Smooth muscle cell (in vitro differentiated cells): ENCODE results near the gene TKTL1. TPM values are rescaled to one million over a fixed set of nuclear protein-coding genes. Genes with fewer than 3 reads are reported as not detected.

Experiments used
- DNase-seq: peaks from one replicate; lab custom pipeline; 2025; ENCODE audit not compliant: unreplicated experiment; lab: John Stamatoyannopoulos, UW
- H2AFZ ChIP-seq: fragments of 200-600 bp; sonication (generic); 2 replicates; pipeline ENCODE4 v1.6.0; 2016; ENCODE audit warnings: antibody characterized with exemption, low read depth, mild to moderate bottlenecking
- H3F3A ChIP-seq: fragments of 200-600 bp; sonication (generic); 2 replicates; pipeline ENCODE4 v1.6.0; 2017; ENCODE audit warnings: antibody characterized with exemption, low read depth
- H3K27ac ChIP-seq: fragments of 200-600 bp; sonication (generic); 2 replicates; pipeline ENCODE4 v1.5.1; 2016; ENCODE audit warnings: low read depth, mild to moderate bottlenecking
- H3K27me3 ChIP-seq: fragments of 200-600 bp; sonication (generic); 2 replicates; pipeline ENCODE4 v1.6.1; 2016; ENCODE audit warnings: low read depth, mild to moderate bottlenecking
- H3K36me3 ChIP-seq: fragments of 200-600 bp; sonication (generic); 2 replicates; pipeline ENCODE4 v1.5.1; 2016; ENCODE audit warnings: low read depth
- H3K4me1 ChIP-seq: fragments of 200-600 bp; sonication (generic); 2 replicates; pipeline ENCODE4 v1.5.1; 2016; ENCODE audit warnings: low read depth
- H3K4me2 ChIP-seq: fragments of 200-600 bp; sonication (generic); 2 replicates; pipeline ENCODE4 v1.6.0; 2016; ENCODE audit warnings: mild to moderate bottlenecking
- H3K4me3 ChIP-seq: fragments of 200-600 bp; sonication (generic); 2 replicates; pipeline ENCODE4 v1.5.1; 2016; ENCODE audit warnings: mild to moderate bottlenecking
- H3K79me2 ChIP-seq: fragments of 200-600 bp; sonication (generic); 2 replicates; pipeline ENCODE4 v1.6.0; 2016; ENCODE audit warnings: low read depth, mild to moderate bottlenecking
- H3K9ac ChIP-seq: fragments of 200-600 bp; sonication (generic); 2 replicates; pipeline ENCODE4 v1.6.0; 2016; ENCODE audit warnings: low read depth
- H3K9me3 ChIP-seq: fragments of 200-600 bp; sonication (generic); replicated peaks from 2 replicates; pipeline ENCODE4 v1.5.1; 2016; ENCODE audit warnings: low read depth
- H4K20me1 ChIP-seq: fragments of 200-600 bp; sonication (generic); 2 replicates; pipeline ENCODE4 v1.6.0; 2016; ENCODE audit warnings: low read depth
- WGBS: methylation state at CpG from one replicate; pipeline ENCODE4 v1.1.7; 2016; ENCODE audit warnings: low lambda C conversion rate; 5-methylcytosine and 5-hydroxymethylcytosine counted together
- polyA plus RNA-seq: library from polyadenylated mRNA; unstranded; fragments of >200 nt; fragmentation: Nextera tagmentation; extraction: Ambion mirVana; gene quantifications from 2 replicates; pipeline ENCODE4 v1.2.1, GENCODE V29; 2016
- total RNA-seq: library from RNA; depleted of rRNA; stranded (reverse); fragments of >200 nt; gene quantifications from 2 replicates; pipeline ENCODE4 v1.2.3, GENCODE V29; 2014
- TF ChIP-seq, protein P1 (sequence below): fragments of 200-600 bp; sonication (generic); IDR thresholded peaks from 2 replicates; pipeline ENCODE4 v1.5.1; 2017; ENCODE audit warnings: borderline replicate concordance, mild to moderate bottlenecking, antibody characterized with exemption; ENCODE audit not compliant: insufficient read depth, poor library complexity, severe bottlenecking

Gene TKTL1
- total and polyA plus RNA-seq, 2 experiments from 2014 or later, result not detected

DNA sequence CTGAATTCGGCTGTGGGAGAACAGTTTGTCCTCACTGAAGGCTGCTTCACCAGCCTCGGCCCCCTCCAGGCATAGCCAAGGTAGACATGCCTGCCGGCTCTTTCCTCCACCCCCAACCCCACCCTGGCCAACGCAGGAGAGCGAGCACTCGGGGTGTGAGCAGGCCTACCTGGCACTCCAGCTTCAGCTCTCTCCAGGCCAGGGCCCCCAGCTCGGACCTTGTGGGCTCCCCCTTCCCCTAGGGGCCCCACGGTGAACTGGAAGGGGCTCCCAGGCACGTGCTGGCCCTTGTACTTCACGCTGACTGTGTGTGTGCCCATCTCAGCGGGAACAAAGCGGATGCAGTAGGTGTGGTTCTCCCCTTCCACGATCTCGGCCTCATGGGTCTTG lies 56.4 kb downstream of the TKTL1 start:
- Histone ChIP-seq H3F3A (no peaks in the 10 kb centered on the region), H3K27ac (no peak overlapping the region), H4K20me1 (peaks cover 100% of the 10 kb centered on the region), H2AFZ (no peak overlapping the region), H3K4me2 (no peak overlapping the region), H3K27me3 (no peaks in the 10 kb centered on the region), H3K4me1 (no peaks in the 10 kb centered on the region), H3K36me3 (no peaks in the 10 kb centered on the region), H3K79me2 (no peaks in the 10 kb centered on the region), H3K9ac (no peak overlapping the region), H3K4me3 (no peak overlapping the region), H3K9me3 (no peaks in the 10 kb centered on the region)
- 92% methylated on average over 14 of the region's 14 CpGs for WGBS
- TF ChIP-seq, protein P1, sequence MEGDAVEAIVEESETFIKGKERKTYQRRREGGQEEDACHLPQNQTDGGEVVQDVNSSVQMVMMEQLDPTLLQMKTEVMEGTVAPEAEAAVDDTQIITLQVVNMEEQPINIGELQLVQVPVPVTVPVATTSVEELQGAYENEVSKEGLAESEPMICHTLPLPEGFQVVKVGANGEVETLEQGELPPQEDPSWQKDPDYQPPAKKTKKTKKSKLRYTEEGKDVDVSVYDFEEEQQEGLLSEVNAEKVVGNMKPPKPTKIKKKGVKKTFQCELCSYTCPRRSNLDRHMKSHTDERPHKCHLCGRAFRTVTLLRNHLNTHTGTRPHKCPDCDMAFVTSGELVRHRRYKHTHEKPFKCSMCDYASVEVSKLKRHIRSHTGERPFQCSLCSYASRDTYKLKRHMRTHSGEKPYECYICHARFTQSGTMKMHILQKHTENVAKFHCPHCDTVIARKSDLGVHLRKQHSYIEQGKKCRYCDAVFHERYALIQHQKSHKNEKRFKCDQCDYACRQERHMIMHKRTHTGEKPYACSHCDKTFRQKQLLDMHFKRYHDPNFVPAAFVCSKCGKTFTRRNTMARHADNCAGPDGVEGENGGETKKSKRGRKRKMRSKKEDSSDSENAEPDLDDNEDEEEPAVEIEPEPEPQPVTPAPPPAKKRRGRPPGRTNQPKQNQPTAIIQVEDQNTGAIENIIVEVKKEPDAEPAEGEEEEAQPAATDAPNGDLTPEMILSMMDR, result no peak
- no peak for DNase-seq

DNA sequence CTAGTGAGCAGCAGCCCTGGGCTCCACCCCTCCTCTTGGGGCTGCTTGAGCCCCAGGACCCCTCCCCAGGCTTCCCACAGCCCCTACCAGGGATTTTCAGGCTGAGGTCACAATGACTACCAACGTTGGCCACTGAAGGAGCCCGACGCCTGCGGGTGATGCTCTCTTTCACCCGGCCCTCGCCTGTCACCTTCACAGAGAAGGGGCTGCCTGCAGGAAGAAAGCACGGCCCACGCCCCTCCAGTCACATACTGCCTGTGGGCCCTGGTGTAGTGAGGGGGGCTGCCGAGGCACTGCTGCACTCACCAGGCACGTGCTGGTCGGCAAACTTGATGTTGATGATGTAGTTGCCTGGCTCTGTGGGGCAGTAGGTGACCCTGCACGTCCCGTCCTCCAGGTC lies 56.9 kb downstream of the TKTL1 start:
- H3K79me2 ChIP-seq, result no peaks in the 10 kb centered on the region
- H4K20me1 ChIP-seq, result peaks cover 100% of the 10 kb centered on the region
- 93% methylated on average over 13 of the region's 13 CpGs for WGBS

DNA sequence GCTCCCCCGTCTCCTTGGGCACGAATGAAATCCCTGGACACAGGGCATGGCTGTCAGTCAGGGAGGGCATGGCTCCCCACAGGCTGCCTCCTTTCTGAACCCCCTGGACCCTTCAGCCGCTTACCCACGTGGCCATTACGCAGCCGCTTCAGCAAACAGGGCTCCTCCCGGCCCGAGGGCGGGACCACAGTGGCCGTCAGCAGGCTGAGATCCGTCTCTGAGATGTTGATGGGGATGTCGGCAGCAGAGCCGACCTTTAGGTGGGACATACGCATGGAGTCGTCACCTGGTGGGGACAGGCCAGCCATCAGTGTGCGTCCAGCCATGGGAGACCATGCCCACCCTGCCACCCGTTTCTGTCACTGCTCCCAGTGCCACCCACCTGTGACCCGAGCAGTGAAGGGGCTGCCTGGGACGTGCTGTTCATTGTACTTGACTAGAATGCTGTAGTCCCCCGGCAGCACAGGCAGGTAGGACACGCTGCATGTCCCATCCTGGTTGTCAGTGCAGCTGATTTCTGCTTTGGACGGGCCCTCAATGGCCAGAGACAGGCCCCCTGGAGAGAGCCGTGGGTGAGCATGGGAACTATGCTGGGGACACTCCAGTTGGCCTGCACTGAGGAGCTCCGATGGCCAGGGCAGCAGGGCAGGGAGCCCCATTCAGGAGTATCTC lies 57.7 kb downstream of the TKTL1 start:
- Histone ChIP-seq H3K9me3 (no peaks in the 10 kb centered on the region), H3K36me3 (no peaks in the 10 kb centered on the region), H3F3A (no peaks in the 10 kb centered on the region), H3K4me1 (no peaks in the 10 kb centered on the region), H3K27ac (no peak overlapping the region), H4K20me1 (peaks cover 100% of the 10 kb centered on the region), H3K27me3 (no peaks in the 10 kb centered on the region), H3K9ac (no peak overlapping the region), H3K4me2 (no peak overlapping the region), H3K79me2 (no peaks in the 10 kb centered on the region), H3K4me3 (no peak overlapping the region), H2AFZ (no peak overlapping the region)
- WGBS, result 89% methylated on average over 24 of the region's 24 CpGs
- TF ChIP-seq, protein P1, result no peak
- no peak for DNase-seq

More for the DNA sequence above, 56.9 kb downstream of the TKTL1 start:
- DNase-seq, result no peak
- no peaks in the 10 kb centered on the region for H3K4me1 ChIP-seq
- no peak overlapping the region for H3K4me3 ChIP-seq
- H3K27ac ChIP-seq, result no peak overlapping the region
- H3K9me3 ChIP-seq, result no peaks in the 10 kb centered on the region
- no peak overlapping the region for H3K4me2 ChIP-seq
- TF ChIP-seq, protein P1, result no peak
- H3F3A ChIP-seq, result no peaks in the 10 kb centered on the region
- H3K36me3 ChIP-seq, result no peaks in the 10 kb centered on the region
- H3K27me3 ChIP-seq, result no peaks in the 10 kb centered on the region
- no peak overlapping the region for H3K9ac ChIP-seq
- no peak overlapping the region for H2AFZ ChIP-seq

DNA sequence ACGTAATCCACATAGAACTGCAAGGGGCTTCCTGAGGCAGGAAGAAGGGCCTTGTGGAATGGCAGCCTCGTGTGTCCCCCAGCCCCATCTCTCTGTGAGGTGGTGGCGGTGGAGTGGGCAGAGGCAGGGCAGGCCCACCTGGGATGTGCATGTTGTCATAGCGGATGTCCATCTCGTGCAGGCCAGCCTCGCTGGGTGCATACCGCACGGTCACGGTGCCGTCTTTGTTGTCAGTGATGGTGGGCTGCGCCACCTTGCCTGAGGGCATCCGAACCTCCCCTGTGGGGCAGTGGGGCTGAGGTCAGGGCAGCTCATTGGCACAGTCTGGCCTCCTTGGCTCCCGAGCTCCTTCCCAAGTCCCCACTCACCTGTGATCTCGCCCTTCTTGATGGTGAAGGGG lies 58.4 kb downstream of the TKTL1 start:
- WGBS, result 91% methylated on average over 14 of the region's 14 CpGs
- Histone ChIP-seq H4K20me1 (peaks cover 100% of the 10 kb centered on the region), H3K9me3 (no peaks in the 10 kb centered on the region), H2AFZ (no peak overlapping the region), H3K4me2 (no peak overlapping the region), H3K36me3 (no peaks in the 10 kb centered on the region), H3K4me3 (no peak overlapping the region), H3F3A (no peaks in the 10 kb centered on the region), H3K79me2 (no peaks in the 10 kb centered on the region), H3K27me3 (no peaks in the 10 kb centered on the region), H3K27ac (no peak overlapping the region), H3K9ac (no peak overlapping the region), H3K4me1 (no peaks in the 10 kb centered on the region)
- TF ChIP-seq, protein P1, result no peak
- no peak for DNase-seq
